Loucy (cell line): ENCODE data around the gene CST9.

ENCODE experiments used
- H2AFZ ChIP-seq: fragments of 200-600 bp; sonication (generic); 2 replicates; pipeline ENCODE4 v1.6.0; 2016; ENCODE audit warnings: antibody characterized with exemption, mild to moderate bottlenecking, low read length, moderate library complexity
- H3F3A ChIP-seq: fragments of 200-600 bp; 2 replicates; pipeline ENCODE4 v1.6.0; 2016; ENCODE audit warnings: antibody characterized with exemption, low read depth, mild to moderate bottlenecking
- H3K27me3 ChIP-seq: fragments of 200-600 bp; sonication (generic); 2 replicates; pipeline ENCODE4 v1.6.1; 2014; ENCODE audit warnings: low read length, mild to moderate bottlenecking; ENCODE audit not compliant: insufficient read depth, poor library complexity, severe bottlenecking
- H3K36me3 ChIP-seq: fragments of 200-600 bp; sonication (generic); 2 replicates; pipeline ENCODE4 v1.6.1; 2016; ENCODE audit warnings: low read length; ENCODE audit not compliant: insufficient read depth
- H3K4me1 ChIP-seq: fragments of 200-600 bp; sonication (generic); 2 replicates; pipeline ENCODE4 v1.5.1; 2014; ENCODE audit warnings: low read length, mild to moderate bottlenecking; ENCODE audit not compliant: insufficient read depth, poor library complexity, severe bottlenecking
- H3K4me2 ChIP-seq: fragments of 200-600 bp; sonication (generic); 2 replicates; pipeline ENCODE4 v1.6.0; 2014; ENCODE audit warnings: antibody characterized with exemption, low read length, low read depth, mild to moderate bottlenecking; ENCODE audit not compliant: poor library complexity, severe bottlenecking
- H3K4me3 ChIP-seq: fragments of 200-600 bp; sonication (generic); 2 replicates; pipeline ENCODE4 v1.5.1; 2014; ENCODE audit warnings: low read length, mild to moderate bottlenecking, mixed read lengths; ENCODE audit not compliant: poor library complexity, severe bottlenecking
- H3K79me2 ChIP-seq: fragments of 200-600 bp; sonication (generic); 2 replicates; pipeline ENCODE4 v1.6.1; 2014; ENCODE audit warnings: low read length; ENCODE audit not compliant: insufficient read depth
- H3K9ac ChIP-seq: fragments of 200-600 bp; sonication (generic); 2 replicates; pipeline ENCODE4 v1.6.0; 2014; ENCODE audit warnings: mild to moderate bottlenecking, low read depth, low read length, moderate library complexity; ENCODE audit not compliant: poor library complexity, severe bottlenecking
- H3K9me2 ChIP-seq: fragments of 200-600 bp; sonication (generic); replicated peaks from 2 replicates; pipeline ENCODE4 v1.6.1; 2016; ENCODE audit warnings: low read depth, low read length, mixed read lengths
- H3K9me3 ChIP-seq: fragments of 200-600 bp; sonication (generic); 2 replicates; pipeline ENCODE4 v1.6.1; 2014; ENCODE audit warnings: mild to moderate bottlenecking, antibody characterized with exemption, low read length, low read depth; ENCODE audit not compliant: insufficient read depth
- H4K20me1 ChIP-seq: fragments of 200-600 bp; sonication (generic); 2 replicates; pipeline ENCODE4 v1.6.0; 2014; ENCODE audit warnings: antibody characterized with exemption, low read length, mild to moderate bottlenecking; ENCODE audit not compliant: insufficient read depth, poor library complexity, severe bottlenecking
- CTCF ChIP-seq: fragments of 200-600 bp; sonication (generic); conservative IDR thresholded peaks from 2 replicates; pipeline ENCODE4 v1.5.1; 2014; ENCODE audit warnings: mild to moderate bottlenecking, antibody characterized with exemption, low read length
- EZH2phosphoT487 ChIP-seq: fragments of 200-600 bp; IDR thresholded peaks from 2 replicates; pipeline ENCODE4 v1.6.1; 2018; ENCODE audit warnings: antibody characterized with exemption, mild to moderate bottlenecking, moderate library complexity, borderline replicate concordance

CST9 gene

GRCh38 chr20:23634044-23634801 is 28.5 kb upstream of the CST9 start:
- Histone ChIP-seq H3K9ac (no peak overlapping the region), H3K4me2 (no peak overlapping the region), H3F3A (no peaks in the 10 kb centered on the region), H3K9me3 (no peaks in the 10 kb centered on the region), H3K4me1 (peaks cover 22% of the 10 kb centered on the region), H3K4me3 (no peak overlapping the region), H3K27me3 (no peaks in the 10 kb centered on the region), H4K20me1 (no peaks in the 10 kb centered on the region), H2AFZ (no peak overlapping the region), H3K79me2 (no peaks in the 10 kb centered on the region; the same call in 1 of the 2 replicates), H3K36me3 (no peaks in the 10 kb centered on the region), H3K9me2 (no peaks in the 10 kb centered on the region)
- no peak for TF ChIP-seq CTCF
- no peak for TF ChIP-seq EZH2phosphoT487

GRCh38 chr20:23632711-23633573 is 27.2 kb upstream of the CST9 start:
- TF ChIP-seq CTCF: no peak
- no peak for TF ChIP-seq EZH2phosphoT487
- no peaks in the 10 kb centered on the region for H4K20me1 ChIP-seq

GRCh38 chr20:23631981-23632710 is 26.4 kb upstream of the CST9 start:
- no peak overlapping the region for H2AFZ ChIP-seq
- H3K27me3 ChIP-seq: no peaks in the 10 kb centered on the region
- no peaks in the 10 kb centered on the region for H3K36me3 ChIP-seq
- no peak for TF ChIP-seq CTCF
- TF ChIP-seq EZH2phosphoT487: no peak
- no peaks in the 10 kb centered on the region for H3K9me2 ChIP-seq
- H3K4me1 ChIP-seq: peaks cover 14% of the 10 kb centered on the region
- H3K79me2 ChIP-seq: no peaks in the 10 kb centered on the region; the same call in 1 of the 2 replicates
- H4K20me1 ChIP-seq: no peaks in the 10 kb centered on the region
- H3F3A ChIP-seq: no peaks in the 10 kb centered on the region
- H3K4me2 ChIP-seq: no peak overlapping the region
- no peaks in the 10 kb centered on the region for H3K9me3 ChIP-seq
- no peak overlapping the region for H3K4me3 ChIP-seq
- no peak overlapping the region for H3K9ac ChIP-seq

More at GRCh38 chr20:23632711-23633573, 27.2 kb upstream of the CST9 start:
- Histone ChIP-seq H3K4me1 (peaks cover 19% of the 10 kb centered on the region), H3K27me3 (no peaks in the 10 kb centered on the region), H3K9me3 (no peaks in the 10 kb centered on the region), H3K9me2 (no peaks in the 10 kb centered on the region), H3F3A (no peaks in the 10 kb centered on the region), H3K4me2 (no peak overlapping the region), H3K4me3 (no peak overlapping the region), H3K79me2 (no peaks in the 10 kb centered on the region; the same call in 1 of the 2 replicates), H3K36me3 (no peaks in the 10 kb centered on the region), H2AFZ (no peak overlapping the region), H3K9ac (no peak overlapping the region)
